Amniotic stem cell (primary cell): ENCODE measurements around the gene ADAMTSL1.
A peak's percentile ranks its signal among the peaks of the same experiment; 100 is the strongest.

Experiments
- DNase-seq: peaks from one replicate; lab custom pipeline; 2025; lab: John Stamatoyannopoulos, UW

The ADAMTSL1 gene

GRCh38 chr9:18550286-18550685, 76.3 kb downstream of the ADAMTSL1 start:
- DNase-seq = no peak

DNA sequence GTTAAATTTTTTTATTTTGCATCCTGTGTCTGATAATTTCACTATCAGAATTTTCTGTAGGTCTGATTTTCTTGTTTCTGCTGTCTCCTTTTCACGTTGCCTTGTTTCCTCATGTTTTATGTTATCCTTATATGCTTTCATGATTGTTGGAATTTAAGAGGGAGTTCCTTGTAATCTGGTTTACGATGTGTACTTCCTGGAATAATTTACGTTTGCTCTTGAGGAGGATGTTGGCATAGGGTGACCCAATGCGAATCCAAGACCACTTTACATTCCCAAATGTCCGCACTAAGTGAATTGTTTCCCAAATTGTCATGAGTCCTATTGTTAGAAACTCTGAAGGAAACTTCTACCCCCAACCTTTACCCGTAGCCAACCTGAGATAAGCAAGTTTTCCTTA, 80.3 kb downstream of the ADAMTSL1 start:
- DNase-seq = no peak

DNA sequence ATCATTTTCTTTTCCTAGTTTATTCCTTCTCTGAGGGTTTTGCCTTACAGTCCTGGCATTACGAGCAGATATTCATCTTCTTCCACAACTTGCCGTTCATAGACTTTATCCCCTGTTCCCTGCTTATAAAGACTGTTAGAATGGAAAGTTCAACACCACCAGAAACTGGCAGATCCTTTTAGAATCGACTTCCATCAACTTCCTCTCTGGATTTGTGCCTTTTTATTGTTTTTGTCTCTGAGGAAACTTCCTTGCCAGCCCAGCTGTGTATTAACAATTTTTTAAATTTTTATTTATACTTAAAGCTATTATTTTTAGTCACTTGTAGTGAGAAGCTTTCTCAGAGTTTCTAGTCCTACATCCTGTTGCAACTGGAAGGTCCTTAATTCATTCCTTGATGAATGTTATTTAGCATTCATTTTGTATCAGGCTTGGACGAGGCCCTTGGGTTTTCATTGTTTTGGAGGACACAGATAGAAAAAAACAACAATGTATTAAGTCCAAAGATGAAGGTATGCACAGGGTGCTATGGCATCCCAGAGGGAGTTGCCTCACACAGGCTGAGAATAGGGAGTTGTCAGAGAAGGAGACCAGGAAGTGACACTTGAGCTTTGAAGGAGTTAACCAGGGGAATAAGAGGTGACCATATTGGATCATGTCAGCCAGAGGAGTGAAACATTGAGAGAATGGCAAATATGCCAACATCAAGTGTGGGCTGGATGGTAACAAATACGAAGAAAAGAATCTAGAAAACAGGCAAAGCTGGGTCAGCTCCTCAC, 81.3 kb downstream of the ADAMTSL1 start:
- no peak for DNase-seq

- DNase-seq = no peak
Observed at GRCh38 chr9:18564018-18564880, 90.3 kb downstream of the ADAMTSL1 start.

DNA sequence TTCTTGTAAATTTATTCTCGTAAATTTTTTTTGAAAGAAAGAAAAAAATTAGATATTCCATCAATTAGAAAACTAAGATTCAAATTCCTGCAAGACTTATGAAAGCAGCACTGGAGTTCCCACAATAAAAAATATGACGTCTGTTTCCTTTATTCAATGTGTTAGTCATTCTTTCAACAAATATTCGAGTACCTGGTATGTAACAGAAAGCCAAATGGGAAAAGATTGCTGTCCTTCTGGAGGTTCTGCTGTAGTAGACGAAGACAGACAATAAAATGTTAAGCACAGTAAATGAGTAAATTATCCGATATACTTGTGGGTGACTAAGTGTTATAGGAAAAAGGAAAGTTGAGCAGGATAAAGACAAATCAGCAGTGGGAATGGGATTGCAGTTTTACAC, 92.2 kb downstream of the ADAMTSL1 start:
- peak; percentile 5 for DNase-seq

DNA sequence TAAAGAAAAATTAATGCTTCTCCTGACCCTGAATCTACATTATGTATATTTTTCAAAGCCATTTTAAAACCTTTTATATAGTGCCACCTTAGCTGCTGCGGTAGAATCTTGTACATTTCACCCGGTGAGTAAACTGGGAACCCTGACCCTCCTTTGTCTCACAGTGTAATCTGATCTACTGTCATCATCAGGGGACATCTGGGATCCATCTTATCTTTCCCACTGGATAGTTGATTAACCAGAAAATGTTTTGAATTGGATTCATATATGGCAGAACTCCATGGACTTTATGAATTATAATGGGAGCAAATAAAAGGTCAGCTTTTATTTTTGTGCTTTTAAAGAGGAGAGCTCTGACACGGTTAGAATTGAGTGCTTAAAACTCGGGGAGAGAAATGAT, 95.0 kb downstream of the ADAMTSL1 start:
- no peak for DNase-seq

- DNase-seq = no peak
Observed at GRCh38 chr9:18569941-18570630, 96.1 kb downstream of the ADAMTSL1 start.

- no peak for DNase-seq
Observed at GRCh38 chr9:18573021-18573556, 99.1 kb downstream of the ADAMTSL1 start.

- no peak for DNase-seq
Observed at GRCh38 chr9:18575686-18576085, 101.7 kb downstream of the ADAMTSL1 start.

- DNase-seq = no peak
Observed at GRCh38 chr9:18579536-18579935, 105.6 kb downstream of the ADAMTSL1 start.

DNA sequence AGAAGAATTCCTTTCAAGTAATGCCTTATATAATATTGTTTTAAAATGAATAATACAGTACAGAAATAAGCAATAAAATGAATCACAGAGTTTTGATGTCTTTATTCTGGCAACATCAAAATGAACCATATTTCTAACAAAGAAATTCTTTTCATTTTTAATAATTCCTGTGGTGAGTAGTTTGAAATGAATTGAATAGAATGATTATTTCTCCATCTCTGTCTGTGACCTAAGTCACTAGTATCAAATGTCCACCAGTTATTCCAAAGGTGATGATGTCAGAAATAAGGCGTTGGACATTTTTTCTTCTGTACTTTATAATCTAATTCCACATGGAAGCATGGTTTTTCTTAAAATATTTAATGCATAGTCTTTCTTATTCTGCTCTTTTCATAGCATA, 106.2 kb downstream of the ADAMTSL1 start:
- DNase-seq = no peak

GRCh38 chr9:18585996-18586395, 112.0 kb downstream of the ADAMTSL1 start:
- no peak for DNase-seq

- no peak for DNase-seq
Observed at GRCh38 chr9:18588002-18588401, 114.0 kb downstream of the ADAMTSL1 start.

GRCh38 chr9:18591261-18591660, 117.3 kb downstream of the ADAMTSL1 start:
- no peak for DNase-seq

DNA sequence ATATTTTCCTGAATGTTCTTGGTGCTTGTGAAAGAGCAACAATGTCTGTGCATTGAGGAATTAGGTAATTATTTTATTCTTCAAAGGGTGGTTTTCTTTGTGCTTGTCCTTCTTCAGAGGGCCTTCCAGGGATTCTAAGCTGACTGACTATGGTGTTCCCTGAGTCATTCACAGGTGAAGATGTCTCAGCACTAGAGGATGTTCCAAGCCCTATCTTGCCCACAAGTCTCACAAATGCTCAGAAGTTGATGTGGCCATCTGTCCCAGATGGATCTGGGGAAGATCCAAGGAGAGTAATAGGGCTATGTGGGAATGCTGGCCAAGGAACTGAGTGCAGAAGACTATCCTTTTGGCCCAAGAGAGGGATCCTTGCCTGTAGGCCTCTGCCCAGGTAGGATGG, 120.9 kb downstream of the ADAMTSL1 start:
- no peak for DNase-seq

GRCh38 chr9:18595597-18595996, 121.6 kb downstream of the ADAMTSL1 start:
- DNase-seq = no peak

GRCh38 chr9:18596920-18597319, 123.0 kb downstream of the ADAMTSL1 start:
- no peak for DNase-seq

- DNase-seq = no peak
Observed at GRCh38 chr9:18598969-18599368, 125.0 kb downstream of the ADAMTSL1 start.

DNA sequence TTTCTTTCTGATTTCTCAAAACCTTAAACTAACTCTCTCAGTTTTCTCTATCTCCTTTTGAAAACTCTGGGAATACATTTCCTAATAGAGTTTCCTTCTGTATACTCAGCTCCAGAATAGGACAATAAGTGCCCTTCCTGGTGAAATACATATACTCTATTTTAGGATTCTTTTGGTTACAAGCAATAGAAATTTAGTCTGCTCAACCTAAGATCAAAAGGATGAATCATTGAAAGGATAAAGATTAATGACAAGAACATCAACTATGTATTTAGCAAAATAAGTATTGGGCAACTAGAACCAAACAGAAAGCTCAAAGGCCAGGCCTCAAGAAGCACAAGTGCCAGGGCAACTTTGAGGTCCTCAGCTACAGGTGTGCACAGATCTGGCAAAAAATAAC, 127.1 kb downstream of the ADAMTSL1 start:
- DNase-seq = no peak

- DNase-seq = no peak
Observed at GRCh38 chr9:18601956-18602355, 128.0 kb downstream of the ADAMTSL1 start.

- DNase-seq = no peak
Observed at GRCh38 chr9:18604767-18605730, 131.1 kb downstream of the ADAMTSL1 start.
